Esophagus squamous epithelium (tissue), 4 donors: ENCODE measurements around the gene ARRB1.
"Not testable (repeated sequence)": the region's sequence is repeated elsewhere in the genome, so short reads cannot be mapped to it uniquely, and the experiment has no call there.

Experiments used
- POLR2A ChIP-seq, 4 donors: fragments of 450-650 bp; IDR thresholded peaks; one replicate each; pipeline ENCODE4 v1.6.1; 2017; ENCODE audit warnings: antibody characterized with exemption in 4 of 4, mild to moderate bottlenecking in 4 of 4, moderate library complexity in 3 of 4
- TF ChIP-seq, protein P1 (sequence below), 6 experiments: fragments of 450-650 bp in 4 of 6; fragments of 200-600 bp in 2 of 6; sonication (generic) in 2 of 6; IDR thresholded peaks; one replicate each; pipeline ENCODE4 v1.5.1; 2016 to 2019; ENCODE audit warnings: antibody characterized with exemption in 6 of 6, mild to moderate bottlenecking in 4 of 6, moderate library complexity in 4 of 6

DNA sequence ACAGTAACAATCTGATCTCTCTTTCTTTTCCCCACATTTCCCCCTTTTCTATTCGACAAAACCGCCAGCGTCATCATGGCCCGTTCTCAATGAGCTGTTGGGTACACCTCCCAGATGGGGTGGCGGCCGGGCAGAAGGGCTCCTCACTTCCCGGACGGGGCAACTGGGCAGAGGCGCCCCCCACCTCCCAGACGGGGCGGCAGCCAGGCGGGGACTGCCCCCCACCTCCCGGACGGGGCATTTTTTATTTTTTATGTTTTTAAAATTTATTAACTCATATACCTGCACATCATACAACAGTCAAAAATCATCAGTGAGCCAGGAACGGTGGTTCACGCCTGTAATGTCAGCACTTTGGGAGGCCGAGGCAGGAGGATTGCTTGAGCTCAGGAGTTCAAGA lies 27.3 kb upstream of the ARRB1 start:
- not testable (repeated sequence) for TF ChIP-seq POLR2A (IDR thresholded peaks at IDR 0.05)
- TF ChIP-seq, protein P1, sequence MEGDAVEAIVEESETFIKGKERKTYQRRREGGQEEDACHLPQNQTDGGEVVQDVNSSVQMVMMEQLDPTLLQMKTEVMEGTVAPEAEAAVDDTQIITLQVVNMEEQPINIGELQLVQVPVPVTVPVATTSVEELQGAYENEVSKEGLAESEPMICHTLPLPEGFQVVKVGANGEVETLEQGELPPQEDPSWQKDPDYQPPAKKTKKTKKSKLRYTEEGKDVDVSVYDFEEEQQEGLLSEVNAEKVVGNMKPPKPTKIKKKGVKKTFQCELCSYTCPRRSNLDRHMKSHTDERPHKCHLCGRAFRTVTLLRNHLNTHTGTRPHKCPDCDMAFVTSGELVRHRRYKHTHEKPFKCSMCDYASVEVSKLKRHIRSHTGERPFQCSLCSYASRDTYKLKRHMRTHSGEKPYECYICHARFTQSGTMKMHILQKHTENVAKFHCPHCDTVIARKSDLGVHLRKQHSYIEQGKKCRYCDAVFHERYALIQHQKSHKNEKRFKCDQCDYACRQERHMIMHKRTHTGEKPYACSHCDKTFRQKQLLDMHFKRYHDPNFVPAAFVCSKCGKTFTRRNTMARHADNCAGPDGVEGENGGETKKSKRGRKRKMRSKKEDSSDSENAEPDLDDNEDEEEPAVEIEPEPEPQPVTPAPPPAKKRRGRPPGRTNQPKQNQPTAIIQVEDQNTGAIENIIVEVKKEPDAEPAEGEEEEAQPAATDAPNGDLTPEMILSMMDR (IDR thresholded peaks at IDR 0.05), result not testable (repeated sequence)
